Ectodermal cell (in vitro differentiated cells): ENCODE data around the gene ABTB2. TPM values are rescaled to one million over a fixed set of nuclear protein-coding genes. Genes with fewer than 3 reads are reported as not detected.
A peak's percentile ranks its signal among the peaks of the same experiment; 100 is the strongest.

Experiments used
- H3K27ac ChIP-seq: 2 replicates; pipeline ENCODE4 v1.7.0; 2013; ENCODE audit warnings: mild to moderate bottlenecking, low read depth, low read length; ENCODE audit not compliant: insufficient read depth, poor library complexity, severe bottlenecking
- H3K27me3 ChIP-seq: 2 replicates; pipeline ENCODE4 v1.7.0; 2013; ENCODE audit warnings: mild to moderate bottlenecking, low read length; ENCODE audit not compliant: insufficient read depth, control insufficient read depth, poor library complexity, severe bottlenecking
- H3K36me3 ChIP-seq: one replicate; pipeline ENCODE4 v1.7.0; 2013; ENCODE audit warnings: low read length; ENCODE audit not compliant: control insufficient read depth, insufficient read depth
- H3K4me1 ChIP-seq: one replicate; pipeline ENCODE4 v1.7.0; 2013; ENCODE audit warnings: low read length; ENCODE audit not compliant: control insufficient read depth, insufficient read depth
- H3K4me3 ChIP-seq: 2 replicates; pipeline ENCODE4 v1.7.0; 2013; ENCODE audit warnings: low read depth, low read length, control low read depth; ENCODE audit not compliant: insufficient read depth
- H3K9me3 ChIP-seq: 2 replicates; pipeline ENCODE4 v1.7.0; 2013; ENCODE audit warnings: mild to moderate bottlenecking, low read length, moderate library complexity; ENCODE audit not compliant: control insufficient read depth
- WGBS, 2 experiments: methylation state at CpG; one replicate each; pipeline ENCODE4 v1.1.7; 2013; ENCODE audit warnings: missing lambda C conversion rate in 2 of 2; 5-methylcytosine and 5-hydroxymethylcytosine counted together
- polyA plus RNA-seq, 4 experiments: library from polyadenylated mRNA; stranded (reverse); fragments of 50-300 nt; gene quantifications; one replicate each; pipeline ENCODE4 v1.2.3, GENCODE V29; 2013

The ABTB2 gene
- 1.3 TPM for polyA plus RNA-seq (2013, experiment 1 of 4)
- polyA plus RNA-seq (2013, experiment 2 of 4) = 1.00 TPM
- polyA plus RNA-seq (2013, experiment 3 of 4) = 0.80 TPM
- polyA plus RNA-seq (2013, experiment 4 of 4) = 1.1 TPM

DNA sequence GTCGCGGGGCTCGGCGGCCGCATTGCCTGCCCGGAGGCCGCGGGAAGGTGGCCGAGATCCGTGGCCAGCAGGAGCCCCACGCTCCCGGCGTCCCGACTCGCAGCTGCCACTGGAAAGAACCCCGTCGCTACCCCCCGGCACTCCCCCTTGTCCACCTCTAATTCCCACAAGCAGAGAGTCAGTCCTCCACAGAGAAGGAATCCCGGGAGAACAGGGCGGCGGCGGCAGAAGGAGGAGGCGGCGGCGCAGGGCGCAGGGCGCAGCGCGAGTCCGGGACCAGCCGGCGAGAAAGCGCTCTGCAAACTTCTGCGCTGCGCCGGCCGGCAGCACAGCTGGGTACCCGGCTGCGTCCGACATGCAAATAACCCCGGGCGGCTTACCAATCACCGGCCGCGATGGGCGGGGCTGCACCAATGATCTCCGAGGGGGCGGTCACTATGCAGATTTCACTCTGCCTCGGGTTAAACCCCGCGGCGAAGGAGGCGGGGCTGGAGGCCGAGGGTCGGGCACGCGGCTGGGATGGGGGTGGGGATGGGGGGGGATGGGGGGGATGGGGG, at the start of gene ABTB2:
Gene ABTB2, minus strand, starts transcription at position 310 of the 557 bp plus-strand sequence.
- H3K27me3 ChIP-seq = peaks cover 44% of the 10 kb centered on the region
- no peaks in the 10 kb centered on the region for H3K9me3 ChIP-seq
- no peaks in the 10 kb centered on the region for H3K36me3 ChIP-seq
- H3K27ac ChIP-seq = no peak within 1 kb of the TSS
- 0% methylated on average over 48 to 53 of the region's 57 CpGs for WGBS, 2 experiments
- H3K4me3 ChIP-seq = peak within 1 kb of the TSS; percentile 50
- peaks cover 6% of the 10 kb centered on the region for H3K4me1 ChIP-seq

DNA sequence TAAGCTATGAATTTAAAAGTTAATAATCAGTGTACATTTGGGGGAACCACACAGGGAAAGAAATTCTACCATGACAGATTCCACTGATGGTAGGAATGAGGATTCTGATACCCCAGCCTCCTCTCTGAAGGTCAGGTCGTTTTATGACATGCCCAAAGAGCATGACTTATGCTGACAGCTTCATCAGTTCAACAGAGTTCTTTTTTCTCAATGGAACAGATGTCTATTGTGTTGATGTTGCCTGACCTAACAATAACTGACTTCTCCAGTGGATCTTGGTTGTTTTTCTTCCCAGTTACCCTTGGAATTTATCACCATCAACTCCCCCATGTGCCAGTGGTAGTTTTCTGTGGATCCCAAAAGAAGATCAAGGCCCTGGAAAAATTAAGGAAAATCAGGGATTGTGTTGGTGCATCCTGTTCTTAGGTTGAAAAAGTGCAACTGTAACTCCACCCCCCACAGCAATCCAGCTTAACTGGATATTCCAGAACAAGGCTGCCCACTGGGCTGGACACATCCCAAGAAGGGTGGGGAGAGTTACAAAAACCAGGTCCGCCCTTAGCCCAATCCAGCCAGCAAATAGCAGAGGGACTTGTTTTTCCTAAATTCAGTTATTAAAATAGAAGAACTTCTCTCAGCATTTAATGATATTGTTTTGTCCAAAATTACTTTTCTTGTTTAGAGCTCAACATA, 49.5 kb upstream of the ABTB2 start:
- no peak overlapping the region for H3K4me3 ChIP-seq
- WGBS, 2 experiments = 88 to 97% methylated on average over 2 of the region's 2 CpGs

DNA sequence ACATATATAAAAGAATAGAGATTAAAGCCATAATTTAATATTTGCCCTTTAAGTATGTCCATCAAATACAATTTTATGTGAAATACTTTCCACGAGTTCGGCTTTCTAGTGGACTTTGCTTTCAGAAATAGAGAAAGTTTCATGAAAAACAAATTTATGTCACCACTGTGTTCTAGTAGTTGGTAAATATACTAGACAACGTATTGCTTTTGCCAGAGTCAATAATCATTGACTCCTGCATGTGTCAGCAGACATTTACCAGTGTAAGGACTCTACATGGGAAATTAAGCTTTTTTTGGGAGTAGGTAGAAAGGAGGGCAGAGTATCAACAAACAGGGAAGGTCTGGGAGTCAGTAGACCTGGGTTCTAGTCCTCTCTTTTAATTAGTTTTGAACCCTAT, 48.6 kb upstream of the ABTB2 start:
- Histone ChIP-seq H3K27ac (no peak overlapping the region), H3K27me3 (no peaks in the 10 kb centered on the region), H3K4me3 (no peak overlapping the region), H3K4me1 (no peaks in the 10 kb centered on the region), H3K9me3 (no peaks in the 10 kb centered on the region), H3K36me3 (no peaks in the 10 kb centered on the region)
- 97 to 100% methylated on average over 3 of the region's 3 CpGs for WGBS, 2 experiments

More for the DNA sequence above, 49.5 kb upstream of the ABTB2 start:
- no peaks in the 10 kb centered on the region for H3K36me3 ChIP-seq
- no peaks in the 10 kb centered on the region for H3K9me3 ChIP-seq
- H3K4me1 ChIP-seq = no peaks in the 10 kb centered on the region
- no peak overlapping the region for H3K27ac ChIP-seq
- H3K27me3 ChIP-seq = no peaks in the 10 kb centered on the region

DNA sequence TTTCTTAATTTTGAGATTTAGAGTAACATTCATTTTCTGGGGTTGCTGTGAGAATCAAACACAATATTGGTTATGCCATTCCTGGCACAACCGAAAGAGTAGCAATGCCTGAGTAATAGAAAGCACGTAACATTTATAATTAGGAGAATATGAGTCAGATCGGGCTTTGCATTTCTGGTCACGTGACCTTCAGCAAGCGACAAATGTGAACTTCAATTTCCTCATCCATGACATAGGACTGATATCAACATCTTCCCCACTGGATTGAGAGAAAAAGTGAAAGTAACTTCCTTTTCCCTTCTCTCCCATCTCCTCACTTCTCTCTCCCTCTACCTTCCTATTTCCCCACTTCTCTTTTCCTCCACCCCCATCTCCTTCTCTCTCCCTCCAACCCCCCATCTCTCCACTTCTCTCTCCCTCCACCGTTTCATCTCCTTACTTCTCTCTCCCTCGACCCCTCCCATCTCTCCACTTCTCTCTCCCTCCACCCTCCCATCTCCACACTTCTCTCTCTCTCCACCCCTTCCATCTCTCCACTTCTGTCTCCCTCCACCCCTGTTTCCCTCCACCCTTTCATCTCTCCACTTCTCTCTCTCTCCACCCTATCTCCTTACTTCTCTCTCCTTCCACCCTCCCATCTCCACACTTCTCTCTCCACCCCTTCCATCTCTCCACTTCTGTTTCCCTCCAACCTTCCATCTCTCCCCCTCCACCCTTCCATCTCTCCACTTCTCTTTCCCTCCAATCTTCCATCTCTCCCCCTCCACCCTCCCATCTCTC, 47.5 kb upstream of the ABTB2 start:
- WGBS, 2 experiments = 81 to 87% methylated on average over 7 of the region's 7 CpGs
- H3K27me3 ChIP-seq = no peaks in the 10 kb centered on the region
- H3K4me1 ChIP-seq = no peaks in the 10 kb centered on the region
- H3K9me3 ChIP-seq = no peaks in the 10 kb centered on the region
- H3K36me3 ChIP-seq = no peaks in the 10 kb centered on the region
- no peak overlapping the region for H3K4me3 ChIP-seq
- H3K27ac ChIP-seq = no peak overlapping the region

DNA sequence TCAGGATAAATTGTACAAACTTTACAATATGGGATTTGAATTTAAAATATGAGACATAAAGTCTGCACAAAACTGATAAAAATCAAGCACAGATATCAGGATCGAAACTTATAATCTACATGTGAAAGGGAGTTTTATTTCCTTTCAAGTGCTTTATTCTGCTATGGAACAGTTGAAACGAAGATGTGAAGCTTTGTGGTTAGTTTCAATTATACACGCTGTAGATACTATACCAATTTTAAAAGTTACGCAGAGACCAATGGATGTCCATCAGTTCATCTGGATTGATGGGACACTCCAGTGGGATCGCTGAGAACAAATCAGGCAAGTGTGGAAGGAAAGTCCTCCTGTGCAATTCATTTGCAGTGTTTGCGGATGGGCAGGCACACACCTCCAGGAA, 46.5 kb upstream of the ABTB2 start:
- Histone ChIP-seq H3K27ac (no peak overlapping the region), H3K9me3 (no peaks in the 10 kb centered on the region), H3K36me3 (no peaks in the 10 kb centered on the region), H3K4me3 (no peak overlapping the region), H3K4me1 (no peaks in the 10 kb centered on the region), H3K27me3 (no peaks in the 10 kb centered on the region)
- 96% methylated on average over 6 of the region's 6 CpGs for WGBS, 2 experiments

DNA sequence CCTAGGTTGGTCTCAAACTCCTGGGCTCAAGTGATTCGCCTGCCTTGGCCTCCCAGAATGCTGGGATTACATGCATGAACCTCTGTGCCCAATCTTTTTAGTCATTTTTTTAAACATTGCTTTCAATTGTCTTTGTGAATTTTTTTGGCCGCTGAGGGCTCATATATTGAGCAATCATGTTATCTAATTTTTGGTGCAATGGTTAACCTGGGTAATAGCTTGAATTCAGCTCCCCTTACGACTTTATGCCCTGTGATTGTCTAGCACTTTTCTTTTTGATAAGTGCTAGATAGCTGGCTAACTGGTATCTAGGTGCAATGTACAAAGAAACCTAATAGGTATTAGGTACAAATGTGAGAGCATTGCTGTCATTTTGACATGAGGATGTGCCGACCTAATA, 45.6 kb upstream of the ABTB2 start:
- H3K9me3 ChIP-seq = no peaks in the 10 kb centered on the region
- no peaks in the 10 kb centered on the region for H3K36me3 ChIP-seq
- no peaks in the 10 kb centered on the region for H3K4me1 ChIP-seq
- 92 to 99% methylated on average over 3 to 4 of the region's 4 CpGs for WGBS, 2 experiments
- H3K27ac ChIP-seq = no peak overlapping the region
- no peak overlapping the region for H3K4me3 ChIP-seq
- H3K27me3 ChIP-seq = no peaks in the 10 kb centered on the region

DNA sequence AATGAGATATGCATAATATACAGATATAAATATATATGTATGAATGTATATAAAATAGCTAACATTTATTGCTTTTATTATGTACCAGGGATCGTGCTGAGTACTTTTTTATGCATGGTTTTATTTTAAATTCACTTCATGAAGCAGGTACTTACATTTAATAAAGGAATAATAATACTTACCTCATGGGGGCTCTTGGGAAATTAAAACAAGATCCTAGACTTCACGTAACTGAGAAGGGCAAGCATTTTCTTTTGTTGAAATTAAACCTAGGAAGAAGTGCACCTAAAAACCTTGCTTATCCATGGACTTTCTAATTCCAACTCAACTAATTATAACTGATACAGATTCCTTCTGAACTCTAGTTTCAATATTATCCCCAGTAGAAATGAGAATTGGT, 40.0 kb upstream of the ABTB2 start:
- Histone ChIP-seq H3K27ac (no peak overlapping the region), H3K9me3 (no peaks in the 10 kb centered on the region), H3K4me3 (no peak overlapping the region), H3K27me3 (no peaks in the 10 kb centered on the region), H3K4me1 (no peaks in the 10 kb centered on the region), H3K36me3 (no peaks in the 10 kb centered on the region)
- 88 to 100% methylated on average over 1 of the region's 2 CpGs for WGBS, 2 experiments

DNA sequence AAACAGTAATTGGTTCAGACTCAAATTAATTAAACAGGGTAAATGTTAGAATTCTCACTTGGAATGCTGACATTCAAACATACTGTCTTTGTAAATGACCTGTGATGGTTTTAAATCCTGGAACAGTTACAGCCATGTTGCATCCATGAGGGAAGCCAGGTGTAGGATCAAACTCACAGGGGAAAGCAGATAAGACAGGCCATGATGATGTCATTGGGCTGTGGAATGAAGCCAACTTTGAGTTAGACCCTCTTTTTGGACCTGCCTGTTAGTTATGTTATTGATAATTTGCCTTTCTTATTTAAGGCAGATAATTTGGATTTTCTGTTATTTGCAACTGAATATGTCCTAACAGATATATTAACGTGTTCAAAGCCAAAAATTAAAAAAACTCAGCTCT, 39.3 kb upstream of the ABTB2 start:
- Histone ChIP-seq H3K36me3 (no peaks in the 10 kb centered on the region), H3K4me1 (no peaks in the 10 kb centered on the region), H3K27me3 (no peaks in the 10 kb centered on the region), H3K4me3 (no peak overlapping the region), H3K27ac (no peak overlapping the region), H3K9me3 (no peaks in the 10 kb centered on the region)
- 100% methylated on average over 1 of the region's 1 CpG; no CpG with 5 or more reads in 1 of the 2 experiments for WGBS, 2 experiments

DNA sequence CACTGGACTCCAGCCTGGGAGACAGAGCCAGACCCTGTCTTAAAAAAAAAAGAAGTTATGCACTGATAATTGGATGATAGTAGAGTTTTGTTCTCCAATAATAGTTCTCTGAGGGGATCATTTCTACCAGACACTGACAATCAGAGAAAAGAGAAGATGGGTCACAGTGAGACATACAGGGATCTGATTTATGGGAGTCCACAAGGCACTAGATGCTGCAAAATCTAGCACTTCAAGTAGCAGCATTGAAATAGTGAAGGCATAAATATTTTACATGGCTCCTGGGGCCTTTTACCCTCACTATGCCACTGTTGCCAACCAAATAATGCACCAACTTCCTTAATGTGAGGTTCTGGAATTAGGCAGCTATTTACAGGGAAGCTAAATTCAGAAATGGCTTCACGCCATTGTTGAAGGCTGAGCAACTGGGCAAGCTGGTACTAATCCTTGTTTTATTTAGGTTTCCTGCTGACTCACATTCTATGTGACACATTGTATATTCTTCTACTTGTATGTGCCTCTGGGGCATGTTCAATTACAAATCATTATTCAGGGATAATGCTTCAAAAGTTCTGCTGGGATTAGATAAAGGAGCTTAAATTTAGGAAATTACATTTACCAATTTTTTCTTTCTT, 38.2 kb upstream of the ABTB2 start:
- Histone ChIP-seq H3K4me3 (no peak overlapping the region), H3K27ac (no peak overlapping the region), H3K9me3 (no peaks in the 10 kb centered on the region), H3K36me3 (no peaks in the 10 kb centered on the region), H3K4me1 (no peaks in the 10 kb centered on the region), H3K27me3 (no peaks in the 10 kb centered on the region)
- WGBS, 2 experiments = 86 to 100% methylated on average over 1 of the region's 1 CpG
